ENCODE data around the gene MAN2C1.
"Not testable (repeated sequence)": the region's sequence is repeated elsewhere in the genome, so short reads cannot be mapped to it uniquely, and the experiment has no call there.

MAN2C1 gene

DNA sequence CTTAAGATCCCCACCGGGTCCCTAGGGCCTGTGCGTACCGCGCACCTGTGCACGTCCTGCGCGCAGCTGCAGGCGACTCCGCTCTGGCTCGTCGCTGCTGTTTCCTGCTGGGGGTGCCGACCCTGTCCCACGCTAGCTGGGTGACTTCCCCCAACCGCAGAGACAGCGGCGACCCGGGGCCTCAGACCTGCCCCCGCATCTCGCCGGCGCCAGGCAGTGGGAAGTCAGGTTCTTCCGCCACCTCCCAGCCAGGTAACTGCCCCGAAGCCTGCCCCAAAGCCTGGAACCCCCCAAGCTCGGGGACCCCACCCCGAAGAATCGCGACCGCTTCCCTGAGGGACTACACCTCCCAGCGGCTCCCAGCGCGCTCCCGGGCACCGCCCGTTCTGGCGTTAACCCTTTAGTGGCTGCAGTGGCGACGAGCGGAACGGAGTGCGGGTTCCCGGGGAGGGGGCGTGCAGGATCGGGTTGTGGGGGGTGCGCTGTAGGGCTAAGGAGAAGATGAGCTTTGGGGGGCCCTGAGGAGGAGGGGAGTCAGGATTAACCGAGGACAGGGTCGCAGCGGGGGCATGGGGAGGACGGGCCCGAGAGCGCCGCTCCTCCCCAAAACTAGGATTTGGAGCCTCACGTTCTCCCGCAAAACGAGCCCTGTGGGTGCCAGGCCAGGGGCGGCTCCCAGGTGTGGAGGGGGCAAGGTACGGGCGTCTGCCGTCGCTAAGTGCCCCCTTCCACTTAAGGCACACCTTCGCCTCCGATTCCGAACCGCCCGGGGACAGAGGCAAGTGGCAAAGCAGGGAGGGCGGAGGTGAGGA is 21.0 kb downstream of the MAN2C1 start:
- Histone ChIP-seq H3K27me3 (replicated peaks; ENCODE audit: control insufficient read depth, insufficient read depth, low read length, poor library complexity, severe bottlenecking) (no peaks in the 10 kb centered on the region), H3K9me3 (ENCODE audit: control insufficient read depth, low read length) (peaks cover 14% of the 10 kb centered on the region), H3K27ac (ENCODE audit: insufficient read depth, low read length, poor library complexity, severe bottlenecking) (peak overlapping the region; percentile 53), H3K4me3 (ENCODE audit: insufficient read depth, low read depth, low read length, poor library complexity, severe bottlenecking) (peak overlapping the region; percentile 78), H3K36me3 (ENCODE audit: control insufficient read depth, insufficient read depth, low read length) (no peaks in the 10 kb centered on the region), H3K4me1 (ENCODE audit: control insufficient read depth, insufficient read depth, low read length, poor library complexity, severe bottlenecking) (peaks cover 24% of the 10 kb centered on the region)
- DNase-seq = peak; percentile 30 to 37 (median 32)

- Histone ChIP-seq H3K4me1 (ENCODE audit: control insufficient read depth, insufficient read depth, low read length, poor library complexity, severe bottlenecking) (peaks cover 24% of the 10 kb centered on the region), H3K4me3 (ENCODE audit: insufficient read depth, low read depth, low read length, poor library complexity, severe bottlenecking) (peak within 1 kb of the TSS; percentile 78), H3K9me3 (ENCODE audit: control insufficient read depth, low read length) (peaks cover 14% of the 10 kb centered on the region), H3K36me3 (ENCODE audit: control insufficient read depth, insufficient read depth, low read length) (no peaks in the 10 kb centered on the region), H3K27me3 (replicated peaks; ENCODE audit: control insufficient read depth, insufficient read depth, low read length, poor library complexity, severe bottlenecking) (no peaks in the 10 kb centered on the region), H3K27ac (ENCODE audit: insufficient read depth, low read length, poor library complexity, severe bottlenecking) (peak within 1 kb of the TSS; percentile 53)
- DNase-seq = no peak
Measured at GRCh38 chr15:75346796-75347221, 21.6 kb downstream of the MAN2C1 start, which contains the start of gene NEIL1. Gene NEIL1 (plus strand): TSS chr15:75347039. CDS start chr15:75348906, 1,867 bp downstream.

DNA sequence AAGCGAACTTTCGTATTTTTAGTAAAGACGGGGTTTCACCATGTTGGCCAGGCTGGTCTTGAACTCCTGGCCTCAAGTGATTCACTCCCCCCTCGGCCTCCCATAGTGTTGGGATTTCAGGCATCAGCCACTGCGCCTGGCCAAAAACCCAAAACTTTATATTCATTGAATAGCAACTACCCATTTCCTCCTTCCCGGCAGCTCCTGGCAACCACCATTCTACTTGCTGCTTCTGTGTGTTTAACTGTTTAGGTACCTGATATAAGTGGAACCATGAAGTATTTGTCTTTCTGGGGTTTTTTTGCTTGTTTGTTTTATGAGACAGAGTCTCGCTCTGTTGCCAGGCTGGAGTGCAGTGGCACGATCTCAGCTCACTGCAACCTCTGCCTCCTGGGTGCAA is 24.5 kb downstream of the MAN2C1 start:
- not testable (repeated sequence) for H3K9me3 ChIP-seq (ENCODE audit: control insufficient read depth, low read length); H3K36me3 ChIP-seq (ENCODE audit: control insufficient read depth, insufficient read depth, low read length); H3K4me3 ChIP-seq (ENCODE audit: insufficient read depth, low read depth, low read length, poor library complexity, severe bottlenecking); H3K27ac ChIP-seq (ENCODE audit: insufficient read depth, low read length, poor library complexity, severe bottlenecking); DNase-seq; H3K27me3 ChIP-seq (replicated peaks; ENCODE audit: control insufficient read depth, insufficient read depth, low read length, poor library complexity, severe bottlenecking)
- peaks cover 13% of the 10 kb centered on the region for H3K4me1 ChIP-seq (ENCODE audit: control insufficient read depth, insufficient read depth, low read length, poor library complexity, severe bottlenecking)

- Histone ChIP-seq H3K27me3 (replicated peaks; ENCODE audit: control insufficient read depth, insufficient read depth, low read length, poor library complexity, severe bottlenecking) (no peaks in the 10 kb centered on the region), H3K36me3 (ENCODE audit: control insufficient read depth, insufficient read depth, low read length) (peaks cover 5% of the 10 kb centered on the region), H3K9me3 (ENCODE audit: control insufficient read depth, low read length) (no peaks in the 10 kb centered on the region), H3K4me3 (ENCODE audit: insufficient read depth, low read depth, low read length, poor library complexity, severe bottlenecking) (no peak overlapping the region), H3K4me1 (ENCODE audit: control insufficient read depth, insufficient read depth, low read length, poor library complexity, severe bottlenecking) (peaks cover 1% of the 10 kb centered on the region), H3K27ac (ENCODE audit: insufficient read depth, low read length, poor library complexity, severe bottlenecking) (no peak overlapping the region)
- DNase-seq = no peak
Measured at GRCh38 chr15:75342221-75342620, 26.2 kb downstream of the MAN2C1 start.

DNA sequence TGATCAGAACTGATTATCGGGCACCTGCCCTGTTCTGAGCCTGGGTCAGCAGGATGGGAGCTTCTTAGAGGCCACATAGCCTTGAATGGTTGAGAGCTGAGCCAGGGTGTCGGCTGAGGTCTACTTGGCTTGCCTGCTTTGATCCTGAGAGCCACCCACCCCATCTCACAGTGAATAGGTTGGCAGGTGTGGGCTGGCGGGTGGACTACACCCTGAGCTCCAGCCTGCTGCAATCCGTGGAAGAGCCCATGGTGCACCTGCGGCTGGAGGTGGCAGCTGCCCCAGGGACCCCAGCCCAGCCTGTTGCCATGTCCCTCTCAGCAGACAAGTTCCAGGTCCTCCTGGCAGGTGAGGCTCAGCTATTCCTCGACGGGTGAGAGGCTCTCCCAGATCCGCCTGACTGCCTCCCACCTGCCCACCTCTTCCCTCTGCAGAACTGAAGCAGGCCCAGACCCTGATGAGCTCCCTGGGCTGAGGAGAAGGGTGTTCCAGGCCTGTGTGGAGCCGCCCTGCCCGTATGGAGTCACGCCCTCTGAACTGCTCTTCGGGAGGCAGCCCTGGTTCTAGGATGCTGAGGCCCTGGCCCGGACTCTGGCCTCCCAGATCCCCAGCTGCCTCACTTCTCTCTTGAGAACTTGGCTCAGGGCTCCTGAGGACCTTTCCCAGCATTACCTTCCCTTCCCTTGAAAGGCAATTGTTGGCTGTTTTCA is 28.7 kb downstream of the MAN2C1 start:
- H3K4me1 ChIP-seq (ENCODE audit: control insufficient read depth, insufficient read depth, low read length, poor library complexity, severe bottlenecking) = peaks cover 11% of the 10 kb centered on the region

GRCh38 chr15:75338661-75339240 is 29.7 kb downstream of the MAN2C1 start:
- no peak for DNase-seq
- no peak overlapping the region for H3K4me3 ChIP-seq (ENCODE audit: insufficient read depth, low read depth, low read length, poor library complexity, severe bottlenecking)

More for the DNA sequence above, 28.7 kb downstream of the MAN2C1 start:
- Histone ChIP-seq H3K9me3 (ENCODE audit: control insufficient read depth, low read length) (no peaks in the 10 kb centered on the region), H3K27me3 (replicated peaks; ENCODE audit: control insufficient read depth, insufficient read depth, low read length, poor library complexity, severe bottlenecking) (no peaks in the 10 kb centered on the region), H3K36me3 (ENCODE audit: control insufficient read depth, insufficient read depth, low read length) (peaks cover 5% of the 10 kb centered on the region), H3K27ac (ENCODE audit: insufficient read depth, low read length, poor library complexity, severe bottlenecking) (no peak overlapping the region), H3K4me3 (ENCODE audit: insufficient read depth, low read depth, low read length, poor library complexity, severe bottlenecking) (no peak overlapping the region)
- DNase-seq = no peak

DNA sequence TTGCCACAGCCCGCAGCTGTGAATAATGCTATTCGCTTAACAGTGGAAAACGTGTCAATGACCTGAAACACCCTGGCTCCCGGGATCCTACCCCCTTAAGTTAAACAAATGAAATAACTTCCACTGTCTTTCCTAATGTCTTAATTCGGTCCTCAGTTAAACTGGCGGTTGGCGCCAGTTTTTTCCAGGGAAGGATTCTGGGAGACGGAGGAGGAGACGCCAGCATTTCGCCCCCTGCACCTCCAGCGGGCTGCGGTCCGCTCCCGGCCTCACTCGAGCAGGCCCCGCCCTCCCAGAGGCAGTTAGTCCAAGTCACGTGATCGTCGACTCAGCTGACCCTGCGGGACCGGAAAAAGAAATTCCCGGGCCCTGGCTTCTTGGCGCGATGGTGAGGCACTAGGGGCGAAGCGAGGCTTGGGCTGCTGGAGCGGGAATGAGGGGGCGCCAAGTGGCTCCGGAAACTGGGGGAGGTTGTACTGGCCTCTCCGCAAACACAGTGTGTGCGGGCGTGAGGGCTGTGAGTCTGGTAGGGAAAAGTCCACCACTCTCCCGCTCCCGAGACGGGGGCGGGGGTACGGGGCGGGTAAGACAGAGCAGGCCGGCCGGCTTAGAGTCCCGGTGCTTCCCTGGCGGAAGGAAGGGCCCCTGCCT is 32.6 kb downstream of the MAN2C1 start, which contains the start of gene COMMD4:
Gene COMMD4 (plus strand): TSS at position 359 of the 651 bp plus-strand sequence. CDS start 27 bp downstream, at position 386.
- Histone ChIP-seq H3K4me3 (ENCODE audit: insufficient read depth, low read depth, low read length, poor library complexity, severe bottlenecking) (peak within 1 kb of the TSS; percentile 59), H3K27ac (ENCODE audit: insufficient read depth, low read length, poor library complexity, severe bottlenecking) (peak within 1 kb of the TSS; percentile 35), H3K36me3 (ENCODE audit: control insufficient read depth, insufficient read depth, low read length) (peaks cover 5% of the 10 kb centered on the region), H3K9me3 (ENCODE audit: control insufficient read depth, low read length) (no peaks in the 10 kb centered on the region), H3K27me3 (replicated peaks; ENCODE audit: control insufficient read depth, insufficient read depth, low read length, poor library complexity, severe bottlenecking) (no peaks in the 10 kb centered on the region), H3K4me1 (ENCODE audit: control insufficient read depth, insufficient read depth, low read length, poor library complexity, severe bottlenecking) (peaks cover 11% of the 10 kb centered on the region)
- DNase-seq = peak; percentile 51 to 66 (median 55)

More at GRCh38 chr15:75338661-75339240, 29.7 kb downstream of the MAN2C1 start:
- Histone ChIP-seq H3K9me3 (ENCODE audit: control insufficient read depth, low read length) (no peaks in the 10 kb centered on the region), H3K4me1 (ENCODE audit: control insufficient read depth, insufficient read depth, low read length, poor library complexity, severe bottlenecking) (peaks cover 11% of the 10 kb centered on the region), H3K36me3 (ENCODE audit: control insufficient read depth, insufficient read depth, low read length) (peaks cover 5% of the 10 kb centered on the region), H3K27me3 (replicated peaks; ENCODE audit: control insufficient read depth, insufficient read depth, low read length, poor library complexity, severe bottlenecking) (no peaks in the 10 kb centered on the region), H3K27ac (ENCODE audit: insufficient read depth, low read length, poor library complexity, severe bottlenecking) (no peak overlapping the region)

DNA sequence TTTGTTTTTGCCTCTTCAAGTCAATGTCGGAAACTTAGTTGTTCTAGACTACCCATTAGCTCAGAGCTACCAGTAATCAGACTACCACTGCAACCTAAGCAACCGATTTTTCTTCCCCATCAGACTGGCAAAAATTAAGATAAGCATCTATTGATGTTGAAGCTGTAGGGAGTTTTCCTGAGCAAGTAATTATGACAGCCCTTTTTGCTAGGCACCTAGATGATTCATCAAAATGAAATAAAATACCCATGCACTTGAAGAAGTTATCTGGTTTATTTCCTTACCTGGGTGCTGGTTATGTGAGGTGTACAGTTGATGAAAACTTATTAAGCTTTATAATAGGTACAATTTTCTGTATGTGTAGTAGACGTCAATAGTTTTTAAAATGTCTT is 33.1 kb downstream of the MAN2C1 start:
- Histone ChIP-seq H3K9me3 (ENCODE audit: control insufficient read depth, low read length) (no peaks in the 10 kb centered on the region), H3K4me3 (ENCODE audit: insufficient read depth, low read depth, low read length, poor library complexity, severe bottlenecking) (peak overlapping the region; percentile 59), H3K27me3 (replicated peaks; ENCODE audit: control insufficient read depth, insufficient read depth, low read length, poor library complexity, severe bottlenecking) (no peaks in the 10 kb centered on the region), H3K27ac (ENCODE audit: insufficient read depth, low read length, poor library complexity, severe bottlenecking) (peak overlapping the region; percentile 35), H3K4me1 (ENCODE audit: control insufficient read depth, insufficient read depth, low read length, poor library complexity, severe bottlenecking) (peaks cover 11% of the 10 kb centered on the region), H3K36me3 (ENCODE audit: control insufficient read depth, insufficient read depth, low read length) (peaks cover 5% of the 10 kb centered on the region)
- DNase-seq = no peak

GRCh38 chr15:75333654-75334419 is 34.6 kb downstream of the MAN2C1 start:
- not testable (repeated sequence) for H3K9me3 ChIP-seq (ENCODE audit: control insufficient read depth, low read length); H3K27ac ChIP-seq (ENCODE audit: insufficient read depth, low read length, poor library complexity, severe bottlenecking); DNase-seq; H3K27me3 ChIP-seq (replicated peaks; ENCODE audit: control insufficient read depth, insufficient read depth, low read length, poor library complexity, severe bottlenecking); H3K4me3 ChIP-seq (ENCODE audit: insufficient read depth, low read depth, low read length, poor library complexity, severe bottlenecking); H3K36me3 ChIP-seq (ENCODE audit: control insufficient read depth, insufficient read depth, low read length)
- peaks cover 11% of the 10 kb centered on the region for H3K4me1 ChIP-seq (ENCODE audit: control insufficient read depth, insufficient read depth, low read length, poor library complexity, severe bottlenecking)

Data from effector memory CD4-positive, alpha-beta T cell (primary cell).